Astrocyte (in vitro differentiated cells and primary cell): ENCODE measurements around the gene IGSF3.
"Not testable (repeated sequence)": the region's sequence is repeated elsewhere in the genome, so short reads cannot be mapped to it uniquely, and the experiment has no call there.

ENCODE experiments used
- CTCF ChIP-seq: IDR thresholded peaks from 2 replicates; pipeline ENCODE4 v1.5.1; 2011; ENCODE audit warnings: low read depth, mild to moderate bottlenecking, inconsistent platforms, low read length, moderate library complexity; ENCODE audit not compliant: insufficient read depth
- EZH2 ChIP-seq: IDR thresholded peaks from 2 replicates; pipeline ENCODE4 v1.6.1; 2012; ENCODE audit warnings: mild to moderate bottlenecking, low read length, inconsistent platforms; ENCODE audit not compliant: insufficient read depth

- not testable (repeated sequence) for TF ChIP-seq CTCF, EZH2
Observed at GRCh38 chr1:116562465-116562864, 105.1 kb downstream of the IGSF3 start.
